HG02970 (cell line): Measurements from ENCODE around the gene CHDH.
A peak's percentile ranks its signal among the peaks of the same experiment; 100 is the strongest.

ENCODE experiments used
- ATAC-seq: cut with Tn5 transposase; IDR thresholded peaks from one replicate; pipeline ENCODE4 v1.9.1; 2021; ENCODE audit warnings: mild to moderate bottlenecking, moderate library complexity, moderate number of reproducible peaks; ENCODE audit not compliant: unreplicated experiment, low FRiP score

CHDH gene, protein sequence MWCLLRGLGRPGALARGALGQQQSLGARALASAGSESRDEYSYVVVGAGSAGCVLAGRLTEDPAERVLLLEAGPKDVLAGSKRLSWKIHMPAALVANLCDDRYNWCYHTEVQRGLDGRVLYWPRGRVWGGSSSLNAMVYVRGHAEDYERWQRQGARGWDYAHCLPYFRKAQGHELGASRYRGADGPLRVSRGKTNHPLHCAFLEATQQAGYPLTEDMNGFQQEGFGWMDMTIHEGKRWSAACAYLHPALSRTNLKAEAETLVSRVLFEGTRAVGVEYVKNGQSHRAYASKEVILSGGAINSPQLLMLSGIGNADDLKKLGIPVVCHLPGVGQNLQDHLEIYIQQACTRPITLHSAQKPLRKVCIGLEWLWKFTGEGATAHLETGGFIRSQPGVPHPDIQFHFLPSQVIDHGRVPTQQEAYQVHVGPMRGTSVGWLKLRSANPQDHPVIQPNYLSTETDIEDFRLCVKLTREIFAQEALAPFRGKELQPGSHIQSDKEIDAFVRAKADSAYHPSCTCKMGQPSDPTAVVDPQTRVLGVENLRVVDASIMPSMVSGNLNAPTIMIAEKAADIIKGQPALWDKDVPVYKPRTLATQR

GRCh38 chr3:53846134-53846850 lies at the start of gene CHDH, which contains the start of gene IL17RB:
Gene CHDH (minus strand): TSS chr3:53846419. CDS start chr3:53824008, 22,411 bp downstream.
Gene IL17RB (plus strand): TSS chr3:53846568. CDS start chr3:53846589, 21 bp downstream.
- peak; percentile 39 for ATAC-seq

DNA sequence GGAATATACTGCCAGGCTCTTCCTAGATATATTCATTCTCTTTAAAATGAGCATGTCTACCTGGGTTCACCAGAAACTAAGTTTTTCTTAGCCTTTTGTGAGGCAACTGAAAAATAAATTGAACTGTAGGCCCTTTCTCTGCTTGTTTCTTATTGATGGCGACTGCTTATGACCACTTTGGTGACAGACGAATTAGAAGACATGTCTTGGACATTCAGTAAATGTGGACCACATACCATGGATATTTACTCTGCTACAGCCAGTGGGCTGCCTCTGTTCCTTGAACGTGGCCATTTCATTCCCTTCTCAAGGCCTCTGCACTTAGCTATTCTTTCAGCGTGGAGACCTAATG lies 46.0 kb upstream of the CHDH start:
- no peak for ATAC-seq

GRCh38 chr3:53891497-53892285 lies 45.5 kb upstream of the CHDH start, which contains the start of gene SELENOK:
Gene SELENOK (minus strand): TSS chr3:53891859.
- peak; percentile 93 for ATAC-seq

DNA sequence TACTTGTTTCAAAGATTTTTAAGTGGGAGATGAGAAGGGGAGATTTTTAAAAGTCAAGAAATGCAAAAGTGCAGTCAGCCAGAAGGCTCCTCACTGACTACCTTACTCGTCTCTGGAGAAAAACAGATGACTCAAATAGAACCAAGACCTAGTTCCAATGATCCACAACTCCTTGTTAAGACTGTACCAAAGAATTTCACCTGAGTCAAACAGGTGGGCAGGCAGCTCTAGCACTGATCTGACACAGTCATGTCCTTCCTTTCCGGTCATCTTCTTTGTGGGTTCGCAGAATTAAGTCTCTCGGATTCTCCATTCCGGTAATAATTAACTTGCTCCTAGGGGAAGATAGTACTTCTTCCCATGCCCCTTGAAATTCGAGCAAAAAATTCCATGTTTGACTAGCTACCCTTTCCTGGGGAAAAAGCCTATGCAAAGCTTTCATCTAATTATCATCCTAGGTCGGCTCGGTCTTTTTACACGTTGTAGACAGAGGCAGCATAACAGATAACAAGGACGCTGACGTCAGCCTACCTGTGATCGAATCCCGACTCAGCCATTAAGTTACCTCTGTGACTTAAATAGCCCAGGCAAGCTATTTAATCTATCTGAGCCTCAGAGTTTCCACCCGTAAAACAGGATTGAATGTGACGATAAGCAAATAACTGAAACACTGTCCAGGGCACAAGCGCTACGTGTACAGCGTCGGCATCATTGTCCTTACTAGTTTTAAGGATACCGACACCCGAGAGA lies 44.7 kb upstream of the CHDH start:
- no peak for ATAC-seq

- no peak for ATAC-seq
Observed at GRCh38 chr3:53888232-53888631, 42.0 kb upstream of the CHDH start.

DNA sequence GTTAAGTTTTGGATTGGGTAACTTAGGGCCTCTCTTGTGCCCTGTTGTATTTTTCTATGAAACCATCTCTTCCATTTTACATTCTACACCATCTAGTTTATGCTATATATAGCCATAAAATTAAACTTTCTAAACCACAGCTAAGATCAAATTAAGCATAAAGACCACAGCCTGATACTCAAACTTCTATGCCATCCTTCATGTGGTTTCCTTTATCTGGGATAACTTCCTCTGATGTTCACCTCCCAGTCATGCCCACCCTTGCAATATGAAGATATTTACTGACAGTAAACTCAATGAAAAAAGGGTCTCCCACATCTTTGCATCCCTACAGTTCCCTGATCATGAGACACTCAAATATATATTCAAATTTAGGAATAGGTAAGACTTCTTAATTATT lies 41.2 kb upstream of the CHDH start:
- ATAC-seq = no peak

- no peak for ATAC-seq
Observed at GRCh38 chr3:53885239-53885638, 39.0 kb upstream of the CHDH start.

GRCh38 chr3:53884623-53885022 lies 38.4 kb upstream of the CHDH start:
- ATAC-seq = no peak

DNA sequence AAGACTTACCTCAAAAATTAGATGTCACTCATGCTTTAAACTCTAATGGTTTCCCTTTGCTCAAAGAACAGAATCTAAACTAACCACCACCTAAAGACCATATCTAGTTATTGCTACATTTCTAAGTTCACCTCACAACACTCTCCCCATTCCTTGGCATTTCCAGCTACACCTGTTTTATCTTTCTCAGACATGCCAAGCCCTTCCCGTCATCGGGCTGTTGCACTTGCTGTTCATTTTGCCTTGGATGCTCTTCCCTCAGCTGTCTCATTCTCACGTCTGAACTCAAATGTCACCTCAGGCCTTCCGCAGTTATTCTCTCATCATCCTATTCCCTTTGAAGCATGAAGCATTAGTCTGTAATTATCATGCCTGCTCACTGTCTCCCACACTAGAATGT lies 36.8 kb upstream of the CHDH start:
- no peak for ATAC-seq

GRCh38 chr3:53881691-53882593 lies 35.7 kb upstream of the CHDH start, which contains the start of gene ACTR8:
Gene ACTR8 (minus strand): TSS chr3:53882152. CDS start chr3:53882101, 51 bp downstream.
- ATAC-seq = peak; percentile 86

- no peak for ATAC-seq
Observed at GRCh38 chr3:53880396-53881345, 34.5 kb upstream of the CHDH start.

GRCh38 chr3:53865732-53866499 lies 19.7 kb upstream of the CHDH start:
- ATAC-seq = peak; percentile 56

GRCh38 chr3:53863145-53863544 lies 16.9 kb upstream of the CHDH start:
- no peak for ATAC-seq

DNA sequence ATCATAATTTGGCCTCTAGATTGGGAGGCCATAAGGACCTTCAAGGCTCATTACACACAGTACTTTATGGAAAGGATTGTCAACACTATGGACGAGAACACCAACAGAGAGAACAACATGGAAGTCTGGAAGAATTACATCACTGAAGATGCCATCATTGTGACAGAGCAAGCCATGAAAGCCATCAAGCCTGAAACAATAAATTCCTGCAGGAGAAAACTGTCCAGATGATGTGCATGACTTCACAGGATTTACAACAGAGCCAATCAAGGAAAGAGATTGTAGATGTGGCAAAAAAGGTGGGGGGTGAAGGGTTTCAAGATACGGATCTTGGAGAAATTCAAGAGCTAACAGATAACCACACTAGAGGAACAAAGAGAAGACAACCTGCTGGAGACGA lies 16.0 kb upstream of the CHDH start:
- ATAC-seq = no peak

GRCh38 chr3:53860196-53860595 lies 14.0 kb upstream of the CHDH start:
- no peak for ATAC-seq

DNA sequence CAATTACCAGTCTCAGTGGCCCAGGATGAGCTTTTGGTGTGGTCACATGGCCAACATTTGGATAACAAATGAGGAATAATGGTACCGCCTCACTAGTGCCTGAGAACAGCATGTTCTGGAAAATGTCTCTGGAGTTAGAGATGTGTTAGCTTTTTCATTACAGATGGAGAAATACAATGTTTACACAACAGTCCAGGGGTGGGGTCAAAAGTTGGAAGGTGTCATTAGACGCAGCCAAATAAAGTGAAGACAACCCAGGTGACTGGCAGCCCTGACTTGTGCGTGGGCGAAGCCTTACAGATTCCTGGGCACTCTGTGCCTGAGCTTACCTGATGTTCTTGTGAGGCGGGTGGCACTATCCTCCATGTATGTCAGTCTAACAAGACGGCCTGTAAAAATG lies 13.0 kb upstream of the CHDH start:
- ATAC-seq = no peak
